BE2C (cell line): ENCODE measurements around the gene ZNF511.

ENCODE experiments used
- DNase-seq: peaks from one replicate; pipeline ENCODE4 v3.0.0-alpha.2; 2020
- H3K27me3 ChIP-seq: fragments of 250-450 bp; sonication (Bioruptor Pico); 2 replicates; pipeline ENCODE4 v1.5.1; 2020; ENCODE audit warnings: mild to moderate bottlenecking
- H3K36me3 ChIP-seq: fragments of 250-450 bp; sonication (Bioruptor Pico); 2 replicates; pipeline ENCODE4 v1.5.1; 2020; ENCODE audit warnings: mild to moderate bottlenecking
- H3K4me1 ChIP-seq: fragments of 250-450 bp; sonication (Bioruptor Pico); 2 replicates; pipeline ENCODE4 v1.5.1; 2020
- H3K4me3 ChIP-seq: 2 replicates; pipeline ENCODE4 v1.5.1; 2011; ENCODE audit warnings: low read depth, low read length
- H3K9me3 ChIP-seq: fragments of 250-450 bp; sonication (Bioruptor Pico); 2 replicates; pipeline ENCODE4 v1.5.1; 2020
- CTCF ChIP-seq: IDR thresholded peaks from 2 replicates; pipeline ENCODE4 v1.5.1; 2012; ENCODE audit warnings: mild to moderate bottlenecking, low read depth, low read length

Gene ZNF511

DNA sequence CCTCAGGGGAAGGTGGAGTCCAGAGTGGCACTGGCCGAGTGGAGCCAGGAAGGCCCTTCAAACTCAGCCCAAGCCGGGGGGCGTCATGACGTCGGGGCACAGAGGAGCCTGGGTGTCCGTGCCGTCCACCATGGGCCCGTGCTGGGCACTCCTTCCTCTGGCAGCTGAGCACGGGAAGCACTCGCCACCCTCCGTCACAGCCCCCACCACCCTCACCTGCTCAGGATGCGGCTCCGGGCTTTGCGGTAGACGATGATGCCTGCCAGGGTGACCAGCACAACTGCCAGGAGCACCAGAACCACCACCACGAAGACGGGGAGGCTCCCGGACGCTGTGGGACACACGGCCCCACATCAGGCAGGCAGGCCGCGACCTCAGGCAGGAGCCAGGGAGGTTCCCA, 40.2 kb upstream of the ZNF511 start:
- TF ChIP-seq CTCF, result no peak
- H3K9me3 ChIP-seq, result no peaks in the 10 kb centered on the region
- H3K4me3 ChIP-seq, result no peak overlapping the region

DNA sequence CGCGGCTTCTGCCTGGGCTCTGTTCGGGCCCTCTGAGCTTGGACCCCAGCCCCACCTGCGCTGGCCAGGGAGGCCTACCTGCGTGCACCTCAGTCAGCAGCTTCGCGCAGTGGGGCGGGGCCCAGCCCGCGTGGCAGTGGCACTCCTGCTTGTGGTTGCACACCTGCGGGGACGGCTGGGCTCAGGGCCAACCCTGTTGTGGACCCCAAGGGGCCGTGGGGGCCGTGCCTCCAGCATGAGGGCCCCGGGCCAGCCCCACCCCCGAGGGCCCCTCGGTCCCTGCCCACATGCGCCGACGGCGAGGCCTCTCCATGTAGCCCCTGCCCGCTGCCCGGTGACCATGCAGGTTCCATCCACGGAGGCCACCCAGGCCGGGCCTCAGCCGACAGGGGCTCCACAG, 39.3 kb upstream of the ZNF511 start:
- H3K9me3 ChIP-seq, result no peaks in the 10 kb centered on the region
- DNase-seq, result no peak
- H3K27me3 ChIP-seq, result no peaks in the 10 kb centered on the region
- no peak for TF ChIP-seq CTCF
- H3K4me1 ChIP-seq, result no peaks in the 10 kb centered on the region
- H3K4me3 ChIP-seq, result no peak overlapping the region
- H3K36me3 ChIP-seq, result no peaks in the 10 kb centered on the region

More for the DNA sequence above, 40.2 kb upstream of the ZNF511 start:
- no peak for DNase-seq
- H3K27me3 ChIP-seq, result no peaks in the 10 kb centered on the region; the same call in 1 of the 2 replicates
- no peaks in the 10 kb centered on the region for H3K4me1 ChIP-seq
- H3K36me3 ChIP-seq, result no peaks in the 10 kb centered on the region

DNA sequence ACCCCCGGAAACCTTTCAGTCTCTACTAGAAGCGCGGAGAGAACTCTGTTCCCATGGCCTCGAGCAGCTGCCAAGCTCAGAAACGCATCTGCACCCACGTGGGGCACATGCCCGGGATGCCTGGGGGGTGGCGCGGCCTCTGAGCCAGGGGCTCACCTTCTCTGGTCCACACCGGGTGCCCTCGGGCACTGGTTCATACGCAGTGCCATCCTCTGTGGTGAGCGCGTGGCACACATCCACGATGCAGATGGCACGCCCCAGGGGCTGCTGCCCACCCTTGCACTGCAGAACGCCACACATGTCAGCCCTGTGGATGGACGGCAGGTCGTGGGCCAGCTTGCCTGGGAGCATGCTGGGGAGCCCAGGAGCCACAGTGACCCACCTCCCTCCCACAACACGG, 38.5 kb upstream of the ZNF511 start:
- DNase-seq, result no peak

GRCh38 chr10:133270773-133271297, 37.9 kb upstream of the ZNF511 start:
- no peaks in the 10 kb centered on the region for H3K36me3 ChIP-seq
- no peak for DNase-seq
- H3K27me3 ChIP-seq, result peaks cover 12% of the 10 kb centered on the region
- no peaks in the 10 kb centered on the region for H3K4me1 ChIP-seq
- no peak for TF ChIP-seq CTCF
- H3K9me3 ChIP-seq, result no peaks in the 10 kb centered on the region
- H3K4me3 ChIP-seq, result no peak overlapping the region

More for the DNA sequence above, 38.5 kb upstream of the ZNF511 start:
- Histone ChIP-seq H3K9me3 (no peaks in the 10 kb centered on the region), H3K27me3 (peaks cover 5% of the 10 kb centered on the region), H3K4me1 (no peaks in the 10 kb centered on the region), H3K36me3 (no peaks in the 10 kb centered on the region), H3K4me3 (no peak overlapping the region)
- TF ChIP-seq CTCF, result no peak

GRCh38 chr10:133271521-133272300, 37.0 kb upstream of the ZNF511 start:
- no peak for DNase-seq
- peaks cover 18% of the 10 kb centered on the region for H3K27me3 ChIP-seq
- H3K4me1 ChIP-seq, result peaks cover 3% of the 10 kb centered on the region; the same call in 1 of the 2 replicates
- H3K4me3 ChIP-seq, result no peak overlapping the region
- H3K36me3 ChIP-seq, result no peaks in the 10 kb centered on the region
- TF ChIP-seq CTCF, result no peak
- H3K9me3 ChIP-seq, result no peaks in the 10 kb centered on the region

DNA sequence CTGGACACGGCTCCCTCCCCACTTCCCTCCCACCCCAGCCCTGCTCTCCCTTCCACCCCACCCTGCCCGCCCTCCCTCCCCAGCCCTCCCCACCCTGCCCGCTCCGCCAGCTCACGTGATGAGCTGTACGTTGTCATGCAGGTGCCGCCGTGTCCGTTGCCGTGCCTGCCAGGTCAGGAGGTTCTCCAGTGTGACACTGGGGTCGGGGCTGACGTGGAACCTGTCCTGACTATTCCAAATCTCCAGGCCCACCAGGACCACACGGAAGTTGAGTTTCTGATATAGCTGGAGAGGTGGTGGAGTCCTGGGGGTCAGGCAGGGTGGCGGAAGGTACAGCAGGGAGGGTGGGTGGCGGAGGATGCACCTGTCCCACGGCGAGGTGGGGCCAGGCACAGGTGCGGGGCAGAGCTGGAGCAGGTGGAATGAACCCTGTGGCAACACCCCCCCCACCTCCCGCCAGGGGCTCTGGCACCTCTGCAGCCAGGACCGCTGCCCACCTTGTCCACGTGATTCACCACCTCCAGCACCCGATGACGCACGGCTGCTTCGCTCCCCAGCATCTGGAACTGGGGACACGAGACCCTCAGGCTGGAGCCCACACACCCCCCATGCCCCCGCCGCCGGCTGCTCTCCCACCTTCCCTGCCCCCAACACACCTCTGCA, 36.3 kb upstream of the ZNF511 start:
- no peak for DNase-seq
- Histone ChIP-seq H3K9me3 (no peaks in the 10 kb centered on the region), H3K4me1 (peaks cover 3% of the 10 kb centered on the region; the same call in 1 of the 2 replicates), H3K27me3 (peaks cover 18% of the 10 kb centered on the region), H3K4me3 (no peak overlapping the region), H3K36me3 (no peaks in the 10 kb centered on the region)
- no peak for TF ChIP-seq CTCF
